Measurements from ENCODE around the gene COQ7. TPM values are rescaled to one million over a fixed set of nuclear protein-coding genes. Genes with fewer than 3 reads are reported as not detected.

The COQ7 gene
- polyA plus RNA-seq, 1 of the 3 experiments (the other 2 are of a cell fraction) = 24.0 TPM

GRCh38 chr16:19071811-19072777, 4.7 kb downstream of the COQ7 start (continued):
- TF ChIP-seq USF1 (IDR thresholded peaks at IDR 0.05; ENCODE audit: borderline replicate concordance, low read depth) (no peak), GATA2 (CRISPR knock-in tag; IDR thresholded peaks at IDR 0.05) (no peak)

GRCh38 chr16:19073344-19073743, 5.9 kb downstream of the COQ7 start:
- TF ChIP-seq CTCF (IDR thresholded peaks at IDR 0.05) (no peak), RAD21 (IDR thresholded peaks at IDR 0.05; ENCODE audit: low read length) (no peak), REST (IDR thresholded peaks at IDR 0.05; ENCODE audit: low read depth, low read length) (no peak), NFIC (IDR thresholded peaks at IDR 0.05; ENCODE audit: borderline replicate concordance) (no peak), TCF12 (IDR thresholded peaks at IDR 0.05) (no peak), PBX3 (IDR thresholded peaks at IDR 0.05) (no peak), MAX (IDR thresholded peaks at IDR 0.05; ENCODE audit: low read depth) (no peak), YY1 (IDR thresholded peaks at IDR 0.05; ENCODE audit: low read depth) (no peak), ZBTB33 (IDR thresholded peaks at IDR 0.05; ENCODE audit: borderline replicate concordance, low read depth) (no peak), GABPA (IDR thresholded peaks at IDR 0.05; ENCODE audit: low read depth) (no peak)

More at GRCh38 chr16:19073344-19073743, 5.9 kb downstream of the COQ7 start:
- DNase-seq = no peak
- WGBS (ENCODE audit: low lambda C conversion rate) = 83% methylated on average over 3 of the region's 3 CpGs
- no peak overlapping the region for H3K4me3 ChIP-seq (ENCODE audit: low read depth in 2 of 2, low read length in 1 of 2)
- H3K27me3 ChIP-seq (ENCODE audit: insufficient read depth) = no peaks in the 10 kb centered on the region
- H3K4me1 ChIP-seq (ENCODE audit: control insufficient read depth in 1 of 2, insufficient read depth in 2 of 2, low read depth in 1 of 2, low read length in 1 of 2) = no peaks in the 10 kb centered on the region
- H3K9me2 ChIP-seq = no peaks in the 10 kb centered on the region
- H3K9me3 ChIP-seq = no peaks in the 10 kb centered on the region
- peaks cover 11% of the 10 kb centered on the region for H3K79me2 ChIP-seq (ENCODE audit: insufficient read depth)
- H3K4me2 ChIP-seq = no peak overlapping the region
- H3K27ac ChIP-seq (ENCODE audit: low read depth in 2 of 2, low read length in 1 of 2) = no peak overlapping the region
- ChIA-PET CTCF (interaction anchor here (1.1 to 2.2 kb wide), 4 partner anchors 13 to 90 kb away, joined by 3 to 16 read pairs (median 5); partner anchors contain the start of gene TMC7), POLR2A (no interaction called here)
- no peak overlapping the region for H2AFZ ChIP-seq (ENCODE audit: low read depth)
- no peaks in the 10 kb centered on the region for H4K20me1 ChIP-seq (ENCODE audit: insufficient read depth)
- peaks cover 7 to 14% of the 10 kb centered on the region in 2 experiments for H3K36me3 ChIP-seq (replicated peaks in 1 of 2; ENCODE audit: control insufficient read depth in 1 of 2, insufficient read depth in 2 of 2, low read length in 1 of 2)
- no peak overlapping the region for H3K9ac ChIP-seq
- no peaks in the 10 kb centered on the region for H3F3A ChIP-seq (replicated peaks; ENCODE audit: insufficient read depth)

Data from SK-N-SH (cell line).